Omental fat pad (tissue), 4 donors: ENCODE data around the gene CXCL1. TPM values are rescaled to one million over a fixed set of nuclear protein-coding genes. Genes with fewer than 3 reads are reported as not detected.

Source experiments
- ATAC-seq: fragments of 150-250 bp; one replicate; pipeline ENCODE4 v1.9.1; 2016; ENCODE audit warnings: mild to moderate bottlenecking, moderate library complexity; ENCODE audit not compliant: low FRiP score
- DNase-seq: peaks from one replicate; pipeline ENCODE4 v3.0.0-alpha.2; 2019; ENCODE audit warnings: low spot score
- total RNA-seq, 4 donors: library from RNA; depleted of rRNA; stranded (reverse); fragments of >200 nt; gene quantifications; one replicate each; pipeline ENCODE4 v1.1.0, GENCODE V29; 2016
- TF ChIP-seq, protein P1 (sequence below), 3 donors: fragments of 450-650 bp; IDR thresholded peaks; one replicate each; pipeline ENCODE4 v1.5.1; 2016 to 2017; ENCODE audit warnings: antibody characterized with exemption in 3 of 3, mild to moderate bottlenecking in 3 of 3, moderate library complexity in 2 of 3

CXCL1 gene
- 100 to 1,000 TPM in 1 of 4 donors, 10 to 100 TPM in 1, 1 to 10 TPM in 2; 2.7 to 114 (median 12.9) TPM for total RNA-seq

GRCh38 chr4:73869130-73870055 lies at the start of gene CXCL1:
CXCL1 (plus strand) TSS chr4:73869393; CDS start chr4:73869471, 78 bp downstream.
- ATAC-seq (peak; percentile 63), DNase-seq (no peak)
- TF ChIP-seq, protein P1, sequence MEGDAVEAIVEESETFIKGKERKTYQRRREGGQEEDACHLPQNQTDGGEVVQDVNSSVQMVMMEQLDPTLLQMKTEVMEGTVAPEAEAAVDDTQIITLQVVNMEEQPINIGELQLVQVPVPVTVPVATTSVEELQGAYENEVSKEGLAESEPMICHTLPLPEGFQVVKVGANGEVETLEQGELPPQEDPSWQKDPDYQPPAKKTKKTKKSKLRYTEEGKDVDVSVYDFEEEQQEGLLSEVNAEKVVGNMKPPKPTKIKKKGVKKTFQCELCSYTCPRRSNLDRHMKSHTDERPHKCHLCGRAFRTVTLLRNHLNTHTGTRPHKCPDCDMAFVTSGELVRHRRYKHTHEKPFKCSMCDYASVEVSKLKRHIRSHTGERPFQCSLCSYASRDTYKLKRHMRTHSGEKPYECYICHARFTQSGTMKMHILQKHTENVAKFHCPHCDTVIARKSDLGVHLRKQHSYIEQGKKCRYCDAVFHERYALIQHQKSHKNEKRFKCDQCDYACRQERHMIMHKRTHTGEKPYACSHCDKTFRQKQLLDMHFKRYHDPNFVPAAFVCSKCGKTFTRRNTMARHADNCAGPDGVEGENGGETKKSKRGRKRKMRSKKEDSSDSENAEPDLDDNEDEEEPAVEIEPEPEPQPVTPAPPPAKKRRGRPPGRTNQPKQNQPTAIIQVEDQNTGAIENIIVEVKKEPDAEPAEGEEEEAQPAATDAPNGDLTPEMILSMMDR (IDR thresholded peaks at IDR 0.05): no peak

- TF ChIP-seq, protein P1 (IDR thresholded peaks at IDR 0.05): no peak
- ATAC-seq (no peak), DNase-seq (no peak)
Observed at GRCh38 chr4:73821325-73821724, 47.9 kb upstream of the CXCL1 start.

- no peak for DNase-seq
- ATAC-seq: no peak
- TF ChIP-seq, protein P1 (IDR thresholded peaks at IDR 0.05): no peak
Observed at GRCh38 chr4:73822389-73822788, 46.8 kb upstream of the CXCL1 start.

DNA sequence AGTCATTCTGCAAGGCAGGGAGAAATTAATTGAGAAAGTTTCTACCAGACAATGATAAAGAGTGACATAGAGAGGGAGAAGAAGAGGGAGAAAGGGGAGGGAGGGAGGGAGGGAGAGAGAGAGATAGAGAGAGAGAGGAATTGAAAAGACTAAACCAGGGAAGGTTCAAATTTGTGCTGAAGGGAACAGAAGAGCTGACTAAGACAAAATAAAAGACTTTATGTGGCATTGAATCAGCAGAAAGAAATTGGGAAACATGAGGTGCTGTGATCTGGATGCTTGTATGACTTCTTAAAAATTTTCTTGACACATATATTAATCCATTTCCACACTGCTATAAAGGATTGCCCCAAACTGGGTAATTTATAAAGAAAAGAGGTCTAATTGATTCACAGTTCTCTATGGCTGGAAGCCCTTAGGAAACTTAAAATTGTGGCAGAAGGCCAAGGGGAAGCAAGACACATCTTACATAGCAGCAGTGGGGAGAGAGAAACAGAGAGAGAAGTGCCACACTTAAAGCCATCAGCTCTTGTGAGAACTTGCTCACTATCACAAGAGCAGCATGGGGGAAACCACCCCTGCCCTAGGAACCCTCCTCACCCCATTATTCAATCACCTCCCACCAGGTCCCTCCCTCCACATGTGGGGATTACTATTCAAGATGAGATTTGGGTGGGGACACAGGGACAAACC lies 46.2 kb upstream of the CXCL1 start:
- TF ChIP-seq, protein P1 (IDR thresholded peaks at IDR 0.05): no peak
- no peak for DNase-seq
- ATAC-seq: no peak

DNA sequence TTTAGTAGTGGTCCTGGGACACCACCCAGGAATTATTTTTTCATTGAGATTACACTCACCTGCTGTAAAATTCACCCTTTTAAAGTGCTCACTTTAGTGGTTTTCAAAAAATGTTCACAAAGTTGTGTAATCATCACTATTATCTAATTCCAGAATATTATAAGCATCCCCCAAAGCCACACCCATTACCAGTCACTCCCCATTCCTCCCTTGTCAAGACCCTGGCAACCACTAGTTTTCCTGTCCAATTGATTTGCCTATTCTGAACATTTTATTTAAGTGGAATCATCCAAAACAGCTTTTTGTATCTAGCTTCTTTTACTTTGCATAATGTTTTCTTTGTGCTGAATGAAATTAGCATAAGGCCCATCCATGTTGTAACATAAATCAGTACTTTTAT lies 45.4 kb upstream of the CXCL1 start:
- ATAC-seq: peak; percentile 64
- DNase-seq: no peak
- TF ChIP-seq, protein P1 (IDR thresholded peaks at IDR 0.05): no peak

DNA sequence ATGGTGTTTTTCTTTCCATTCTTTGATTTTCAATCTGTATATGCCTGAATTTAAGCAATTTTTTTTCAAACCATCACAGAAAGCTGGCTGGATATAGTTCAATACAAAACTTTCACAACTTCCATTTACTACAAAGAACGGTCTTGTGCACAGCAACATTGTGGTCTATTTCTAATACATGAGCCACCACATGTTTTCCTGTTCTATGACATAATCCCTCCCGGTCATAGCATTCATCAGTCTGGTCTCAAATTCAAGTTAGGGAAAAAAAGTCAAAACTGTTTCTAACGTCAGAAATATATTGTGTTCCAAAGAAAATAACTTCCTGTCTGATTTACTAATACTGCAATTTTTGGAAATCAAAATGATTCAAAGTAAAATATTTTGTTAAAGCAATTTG lies 40.2 kb upstream of the CXCL1 start:
- TF ChIP-seq, protein P1 (IDR thresholded peaks at IDR 0.05): no peak
- DNase-seq (no peak), ATAC-seq (no peak)
